ENCODE measurements around the gene CLDN6.
A peak's percentile ranks its signal among the peaks of the same experiment; 100 is the strongest.

The CLDN6 gene, protein sequence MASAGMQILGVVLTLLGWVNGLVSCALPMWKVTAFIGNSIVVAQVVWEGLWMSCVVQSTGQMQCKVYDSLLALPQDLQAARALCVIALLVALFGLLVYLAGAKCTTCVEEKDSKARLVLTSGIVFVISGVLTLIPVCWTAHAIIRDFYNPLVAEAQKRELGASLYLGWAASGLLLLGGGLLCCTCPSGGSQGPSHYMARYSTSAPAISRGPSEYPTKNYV

DNA sequence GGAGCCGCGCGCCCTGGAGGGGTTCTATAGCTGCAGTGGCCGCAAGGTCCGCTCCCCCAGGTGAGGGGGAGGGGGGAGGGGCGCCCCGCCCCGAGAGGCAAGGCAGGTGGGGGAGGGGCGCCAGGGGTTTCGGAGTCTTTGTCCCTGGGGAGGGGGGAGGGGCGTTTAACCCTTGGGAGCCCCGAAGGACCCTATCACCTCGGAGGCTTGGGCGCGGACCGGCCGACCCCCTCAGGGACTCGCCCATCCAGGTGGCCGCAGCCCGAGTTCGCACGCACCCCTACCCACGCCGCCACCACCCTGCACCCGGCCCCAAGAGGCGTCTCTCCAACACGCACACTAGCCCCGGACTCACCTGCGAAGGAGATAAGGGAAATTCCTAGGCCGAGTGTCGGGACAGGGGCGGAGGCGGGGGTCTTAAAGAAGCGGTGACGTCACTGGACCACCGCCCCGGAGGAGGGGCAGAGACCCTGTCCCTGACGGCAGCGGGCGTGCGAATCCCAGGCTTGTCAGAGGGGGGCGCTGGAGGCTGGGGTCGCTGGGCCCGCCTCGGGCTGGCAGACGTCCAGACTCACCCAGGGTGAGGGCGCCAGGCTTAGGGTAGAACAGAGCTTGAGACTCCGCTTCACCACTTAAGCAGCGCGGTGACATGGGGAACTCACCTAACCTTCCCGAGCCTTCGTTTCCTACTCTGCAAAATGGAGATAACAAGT, at the start of gene CLDN6:
Gene CLDN6 (minus strand): TSS at position 390 of the 713 bp plus-strand sequence. CDS start 2,162 bp downstream, outside the sequence.
- TF ChIP-seq CTCF (IDR thresholded peaks at IDR 0.05; ENCODE audit: insufficient read depth, low read depth, low read length, missing control alignments), result peak; percentile 15
- DNase-seq (ENCODE audit: low read depth), result no peak

DNA sequence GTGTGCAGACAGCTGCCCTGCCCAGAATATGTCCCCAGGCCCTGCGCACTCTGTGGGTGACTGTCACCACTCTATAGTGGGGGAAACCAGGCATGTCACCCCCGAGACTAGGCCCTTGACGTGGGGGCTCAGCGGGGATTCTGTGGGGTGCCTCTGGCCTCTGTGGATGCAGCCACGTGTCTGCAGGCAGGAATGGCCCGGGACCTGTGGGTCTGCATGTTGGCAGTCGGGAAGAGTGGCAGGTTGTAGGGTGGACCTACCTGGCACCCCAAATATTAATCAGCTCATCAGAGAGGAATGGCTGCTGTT, 48.4 kb upstream of the CLDN6 start:
- no peak for DNase-seq (ENCODE audit: low read depth)
- TF ChIP-seq CTCF (IDR thresholded peaks at IDR 0.05; ENCODE audit: insufficient read depth, low read depth, low read length, missing control alignments), result no peak
- peak overlapping the region; percentile 58 for H3K4me3 ChIP-seq (ENCODE audit: low read depth, low read length)

More for the DNA sequence above, at the start of gene CLDN6:
- H3K4me3 ChIP-seq (ENCODE audit: low read depth, low read length), result no peak within 1 kb of the TSS

DNA sequence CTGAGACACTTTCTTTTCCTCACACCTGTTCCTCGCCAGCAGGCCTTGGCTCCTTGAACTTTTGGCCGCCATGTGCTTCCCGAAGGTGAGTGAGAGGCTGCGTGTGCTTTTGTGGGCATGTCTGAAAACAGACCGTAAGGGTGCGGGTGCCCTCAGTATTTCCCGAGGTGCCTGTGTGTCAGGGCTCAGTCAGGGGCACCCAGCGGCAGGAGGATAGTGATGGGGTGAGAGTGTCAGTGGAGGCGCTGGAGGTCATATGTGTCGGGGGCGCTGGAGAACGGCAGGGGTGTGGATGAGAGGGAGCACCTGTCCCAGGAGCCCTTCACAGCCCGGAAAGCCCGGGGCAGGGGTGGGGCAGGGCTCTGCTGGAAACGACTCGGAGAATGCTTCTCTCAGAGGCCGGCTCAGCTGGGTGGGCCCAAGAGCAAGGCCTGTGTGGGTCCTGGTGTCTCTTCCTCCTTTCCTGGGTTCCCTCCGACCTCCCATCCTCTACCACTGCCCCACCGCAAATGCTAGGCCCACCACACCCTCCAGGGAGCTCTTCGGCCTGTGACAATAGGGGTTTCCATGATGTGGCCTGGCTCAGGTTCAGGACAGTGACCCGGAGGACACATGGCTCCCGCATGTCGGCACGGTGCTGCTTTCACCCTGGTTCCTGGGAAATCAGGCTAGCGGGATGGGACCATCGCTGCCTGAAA, 47.9 kb upstream of the CLDN6 start:
- no peak for TF ChIP-seq CTCF (IDR thresholded peaks at IDR 0.05; ENCODE audit: insufficient read depth, low read depth, low read length, missing control alignments)
- H3K4me3 ChIP-seq (ENCODE audit: low read depth, low read length), result peak overlapping the region; percentile 58
- DNase-seq (ENCODE audit: low read depth), result no peak

- DNase-seq (ENCODE audit: low read depth), result peak; percentile 65
- no peak for TF ChIP-seq CTCF (IDR thresholded peaks at IDR 0.05; ENCODE audit: insufficient read depth, low read depth, low read length, missing control alignments)
- H3K4me3 ChIP-seq (ENCODE audit: low read depth, low read length), result peak within 1 kb of the TSS; percentile 58
Observed at GRCh38 chr16:3065069-3065741, 47.2 kb upstream of the CLDN6 start, which contains the start of gene IL32. IL32 (plus strand) TSS chr16:3065640; CDS start chr16:3065812, 172 bp downstream.

- TF ChIP-seq CTCF (IDR thresholded peaks at IDR 0.05; ENCODE audit: insufficient read depth, low read depth, low read length, missing control alignments), result no peak
- DNase-seq (ENCODE audit: low read depth), result no peak
Observed at GRCh38 chr16:3063625-3064386, 45.8 kb upstream of the CLDN6 start.

DNA sequence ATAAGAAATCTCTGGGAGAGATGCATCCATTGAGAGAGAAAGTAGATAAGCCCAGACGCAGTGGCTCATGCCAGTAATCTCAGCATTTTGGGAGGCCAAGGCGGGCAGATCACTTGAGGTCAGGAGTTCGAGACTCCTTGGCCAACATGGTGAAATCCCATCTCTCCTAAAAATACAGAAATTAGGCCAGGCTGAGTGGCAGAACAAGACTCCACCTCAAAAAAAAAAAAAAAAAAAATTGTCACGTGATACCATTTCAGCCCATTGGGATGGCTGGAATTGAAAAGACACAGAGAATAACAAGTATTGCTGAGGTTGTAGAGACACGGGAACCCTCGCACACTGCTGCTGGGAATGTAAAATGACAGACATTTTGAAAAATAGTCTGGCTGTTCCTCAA, 44.6 kb upstream of the CLDN6 start:
- TF ChIP-seq CTCF (IDR thresholded peaks at IDR 0.05; ENCODE audit: insufficient read depth, low read depth, low read length, missing control alignments), result no peak

More at GRCh38 chr16:3063625-3064386, 45.8 kb upstream of the CLDN6 start:
- H3K4me3 ChIP-seq (ENCODE audit: low read depth, low read length), result no peak overlapping the region

More for the DNA sequence above, 44.6 kb upstream of the CLDN6 start:
- DNase-seq (ENCODE audit: low read depth), result no peak
- no peak overlapping the region for H3K4me3 ChIP-seq (ENCODE audit: low read depth, low read length)
